Activated CD4-positive, alpha-beta T cell treated with anti-CD3 and anti-CD28 coated beads, Interleukin-2, amount 50 U/mL, for 4 hours (primary cell): ENCODE measurements around the gene CYTH2.

Experiments used
- DNase-seq, 2 experiments: peaks; one replicate each; pipeline ENCODE4 v3.0.0-alpha.2; 2020

The CYTH2 gene, protein sequence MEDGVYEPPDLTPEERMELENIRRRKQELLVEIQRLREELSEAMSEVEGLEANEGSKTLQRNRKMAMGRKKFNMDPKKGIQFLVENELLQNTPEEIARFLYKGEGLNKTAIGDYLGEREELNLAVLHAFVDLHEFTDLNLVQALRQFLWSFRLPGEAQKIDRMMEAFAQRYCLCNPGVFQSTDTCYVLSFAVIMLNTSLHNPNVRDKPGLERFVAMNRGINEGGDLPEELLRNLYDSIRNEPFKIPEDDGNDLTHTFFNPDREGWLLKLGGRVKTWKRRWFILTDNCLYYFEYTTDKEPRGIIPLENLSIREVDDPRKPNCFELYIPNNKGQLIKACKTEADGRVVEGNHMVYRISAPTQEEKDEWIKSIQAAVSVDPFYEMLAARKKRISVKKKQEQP

GRCh38 chr19:48469289-48469881 is at the start of gene CYTH2:
Gene CYTH2 (plus strand): TSS chr19:48469369. CDS start chr19:48469508, 139 bp downstream.
- peak in 1 of 2 experiments; percentile 45 for DNase-seq

DNA sequence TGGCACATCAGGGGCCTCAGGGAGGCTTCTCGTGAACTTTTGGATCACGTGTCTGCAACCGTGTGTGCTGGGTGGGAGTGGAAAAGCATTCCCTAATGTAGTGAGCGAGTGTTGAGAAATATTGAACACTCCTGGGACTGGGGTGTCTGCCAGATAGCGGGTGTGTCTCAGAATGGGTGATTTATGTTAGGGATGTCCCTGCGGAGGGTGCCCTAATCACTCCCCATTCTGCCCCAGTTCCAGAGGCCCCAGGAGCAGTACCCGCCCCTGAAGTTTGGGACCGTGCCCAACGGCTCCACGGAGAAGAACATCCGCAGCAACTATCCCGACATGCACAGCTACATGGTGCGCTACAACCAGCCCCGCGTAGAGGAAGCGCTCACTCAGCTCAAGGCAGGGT is 47.6 kb upstream of the CYTH2 start:
- DNase-seq: no peak

GRCh38 chr19:48424694-48425219 is 44.4 kb upstream of the CYTH2 start:
- no peak for DNase-seq

DNA sequence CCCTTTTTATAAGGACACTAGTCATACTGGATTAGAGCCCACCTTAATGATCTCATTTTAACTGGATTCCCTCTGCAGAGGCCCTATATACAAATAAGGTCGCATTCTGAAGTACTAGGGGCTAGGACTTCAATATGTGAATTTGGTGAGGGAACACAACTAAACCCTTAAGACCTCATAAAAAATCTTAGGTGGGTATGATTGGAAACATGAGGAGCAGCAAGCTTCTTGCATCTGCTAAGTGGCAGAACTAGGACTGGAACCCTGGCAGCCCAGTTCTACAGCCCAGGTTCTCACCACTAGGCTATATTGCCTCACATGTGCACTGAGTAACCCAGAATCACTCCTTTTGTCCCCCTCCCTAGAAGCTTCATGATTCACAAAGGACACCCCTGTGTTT is 40.5 kb upstream of the CYTH2 start:
- no peak for DNase-seq

DNA sequence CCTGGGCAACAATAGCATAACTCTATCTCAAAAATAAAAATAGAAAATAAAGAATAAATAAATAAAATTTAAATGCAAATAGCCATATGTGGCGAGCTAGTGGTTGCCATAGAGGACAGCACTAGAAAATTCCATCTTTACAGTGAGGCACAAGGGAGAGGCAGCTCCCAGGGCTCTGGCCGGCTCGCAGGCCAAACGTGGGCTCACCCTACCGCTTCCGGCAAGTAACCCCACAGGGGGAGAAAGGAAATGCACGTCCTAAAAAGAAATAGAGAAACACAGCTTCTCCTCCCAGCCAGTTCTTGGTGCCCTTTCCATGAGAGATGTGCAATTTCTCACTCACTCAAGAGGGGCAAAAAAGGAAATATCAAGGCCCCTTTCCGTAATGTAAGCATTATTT is 35.8 kb upstream of the CYTH2 start:
- no peak for DNase-seq

DNA sequence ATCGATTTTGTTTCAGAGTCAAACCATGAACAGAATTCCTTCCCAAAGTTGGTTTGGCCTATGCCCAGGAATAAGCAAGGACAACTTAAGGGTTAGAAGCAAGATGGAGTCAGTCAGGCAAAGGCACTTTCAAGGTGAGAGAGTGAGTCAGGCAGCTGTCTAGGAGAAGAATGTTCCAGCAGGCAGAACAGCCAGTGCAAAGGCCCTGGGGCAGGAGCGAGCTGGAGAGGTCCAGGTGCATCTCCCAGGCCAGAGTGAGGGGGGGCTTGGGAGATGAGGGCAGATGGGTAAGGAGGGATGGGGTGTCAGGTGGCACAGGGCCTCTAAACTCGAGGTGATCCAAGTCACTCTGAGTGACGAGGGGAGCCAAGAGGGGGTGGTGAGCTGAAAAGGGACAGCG is 32.6 kb upstream of the CYTH2 start:
- no peak for DNase-seq

- DNase-seq: no peak
Measured at GRCh38 chr19:48441360-48442050, 27.7 kb upstream of the CYTH2 start.

- no peak for DNase-seq
Measured at GRCh38 chr19:48442116-48443035, 26.8 kb upstream of the CYTH2 start.

GRCh38 chr19:48443256-48443655 is 25.9 kb upstream of the CYTH2 start:
- no peak for DNase-seq

DNA sequence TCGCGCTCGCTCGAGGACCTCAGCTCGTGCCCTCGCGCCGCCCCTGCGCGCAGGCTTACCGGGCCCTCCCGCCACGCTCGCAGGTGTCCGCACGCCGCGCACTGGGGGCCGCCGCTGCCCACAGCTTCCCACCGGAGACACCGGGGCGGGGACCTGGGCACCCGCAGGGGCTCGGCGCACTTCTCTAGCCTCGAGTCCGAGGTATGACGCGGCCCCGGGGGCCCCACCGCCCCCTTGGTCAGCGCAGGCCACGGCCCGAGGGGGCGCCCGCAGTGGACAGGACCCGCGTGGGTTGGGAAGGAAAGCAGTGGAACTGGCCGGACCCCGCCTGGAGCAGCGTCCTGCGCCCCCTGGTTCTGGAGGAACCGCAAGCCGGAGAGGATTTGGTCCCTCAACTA is 25.4 kb upstream of the CYTH2 start:
- no peak for DNase-seq

DNA sequence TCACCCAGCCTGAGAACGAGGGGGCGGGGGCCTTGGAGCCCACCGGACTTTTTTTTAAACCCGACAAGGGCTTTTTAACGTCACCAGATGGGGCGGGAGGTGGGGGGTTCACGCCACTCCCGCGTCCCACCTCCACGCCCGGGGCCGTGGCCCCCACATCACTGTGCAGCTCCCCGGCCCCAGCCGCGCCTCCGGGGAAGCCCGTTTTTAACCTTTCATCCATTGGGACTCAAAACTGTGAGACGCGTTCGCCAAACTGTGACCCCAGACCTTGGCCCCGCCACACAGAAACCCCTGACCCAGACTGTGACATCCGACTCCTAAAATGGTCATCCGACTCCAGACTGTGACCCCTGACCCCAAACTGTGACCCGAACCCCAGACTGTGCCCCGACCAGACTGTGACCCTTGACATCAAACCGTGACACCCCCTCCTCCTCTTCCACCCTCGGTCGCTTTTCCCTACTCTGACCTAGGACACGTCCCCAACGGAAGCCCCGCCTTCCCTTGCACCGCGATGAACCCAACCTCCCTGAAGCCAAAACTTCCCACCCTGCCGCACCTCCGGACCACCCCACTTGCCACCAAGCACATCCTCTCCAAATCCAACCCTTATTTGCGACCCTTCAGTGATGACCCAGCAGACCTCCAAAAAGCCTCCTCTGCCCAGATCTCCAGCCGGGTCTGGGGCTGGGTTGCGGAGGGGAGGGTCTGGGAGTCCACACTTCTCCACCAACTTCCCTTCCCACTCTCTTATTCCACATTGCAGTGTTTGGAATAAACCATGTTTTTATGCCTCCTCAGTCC is 24.8 kb upstream of the CYTH2 start:
- DNase-seq: no peak

DNA sequence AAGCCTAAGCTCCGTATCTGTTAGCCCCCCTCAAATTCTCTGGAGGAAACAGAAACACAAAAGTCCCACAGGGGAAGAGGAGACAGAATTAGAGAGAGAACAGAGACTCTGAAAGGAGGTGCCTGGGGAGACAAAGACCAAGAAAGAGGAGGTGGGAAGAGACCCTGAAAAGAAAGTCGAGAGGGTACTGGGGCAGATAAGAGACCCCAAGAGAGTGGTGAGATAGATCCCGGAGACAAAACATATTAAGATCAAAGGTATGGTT is 24.3 kb upstream of the CYTH2 start:
- no peak for DNase-seq

- no peak for DNase-seq
Measured at GRCh38 chr19:48445256-48445605, 23.9 kb upstream of the CYTH2 start.

DNA sequence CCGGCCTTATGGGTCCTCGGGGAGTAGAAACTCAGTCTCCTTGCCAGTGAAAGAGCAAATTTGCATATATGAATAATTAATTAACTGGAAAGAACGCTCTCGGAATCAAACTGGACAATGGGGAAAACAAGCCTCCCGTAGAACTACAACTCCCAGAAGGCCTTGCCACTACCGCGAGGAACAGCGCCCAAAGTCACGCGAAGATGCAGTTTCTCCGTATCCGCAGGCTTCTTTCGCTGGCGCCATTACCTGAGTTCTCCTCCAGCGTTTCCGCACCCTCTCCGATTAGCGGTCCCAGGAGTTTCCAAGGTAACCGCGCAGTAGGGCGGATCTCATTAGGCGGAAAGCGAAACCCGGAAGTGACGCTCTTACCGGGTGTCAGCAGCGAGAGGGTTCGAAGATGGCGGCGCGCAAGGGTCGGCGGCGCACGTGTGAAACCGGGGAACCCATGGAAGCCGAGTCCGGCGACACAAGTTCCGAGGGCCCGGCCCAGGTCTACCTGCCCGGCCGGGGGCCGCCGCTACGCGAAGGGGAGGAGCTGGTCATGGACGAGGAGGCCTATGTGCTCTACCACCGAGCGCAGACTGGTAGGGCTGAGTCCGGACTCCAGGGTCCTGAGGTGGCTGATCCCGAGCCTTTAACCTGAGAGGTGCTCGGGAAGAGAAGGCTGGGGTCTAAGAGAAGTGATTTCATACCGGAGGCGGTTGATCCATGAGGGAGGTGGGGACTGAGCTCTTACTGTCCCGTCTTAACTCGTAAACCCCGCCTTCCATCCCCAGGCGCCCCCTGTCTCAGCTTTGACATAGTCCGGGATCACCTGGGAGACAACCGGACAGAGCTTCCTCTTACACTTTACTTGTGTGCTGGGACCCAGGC is 23.3 kb upstream of the CYTH2 start, which contains the start of gene GRWD1:
TSS of gene GRWD1 (plus strand) at position 378 of the 876 bp plus-strand sequence. CDS start at position 401, 23 bp downstream.
- peak; percentile 92 to 95 for DNase-seq

- no peak for DNase-seq
Measured at GRCh38 chr19:48446579-48446978, 22.6 kb upstream of the CYTH2 start.

GRCh38 chr19:48448563-48448962 is 20.6 kb upstream of the CYTH2 start:
- DNase-seq: no peak

- no peak for DNase-seq
Measured at GRCh38 chr19:48450441-48450840, 18.7 kb upstream of the CYTH2 start.

DNA sequence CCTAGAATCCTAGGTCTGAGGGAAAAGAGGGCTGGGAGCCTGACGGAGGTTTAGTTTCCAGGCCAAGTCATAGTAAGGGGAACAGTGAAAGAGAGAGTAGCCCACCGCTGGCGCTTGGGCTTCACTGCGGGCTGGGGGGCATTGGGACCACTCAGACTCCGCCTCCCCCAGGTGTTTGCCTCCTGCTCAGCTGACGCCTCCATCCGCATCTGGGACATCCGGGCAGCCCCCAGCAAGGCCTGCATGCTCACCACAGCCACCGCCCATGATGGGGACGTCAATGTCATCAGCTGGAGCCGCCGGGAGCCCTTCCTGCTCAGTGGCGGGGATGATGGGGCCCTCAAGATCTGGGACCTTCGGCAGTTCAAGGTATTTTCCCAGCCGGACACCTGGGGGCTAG is 18.3 kb upstream of the CYTH2 start:
- DNase-seq: no peak

DNA sequence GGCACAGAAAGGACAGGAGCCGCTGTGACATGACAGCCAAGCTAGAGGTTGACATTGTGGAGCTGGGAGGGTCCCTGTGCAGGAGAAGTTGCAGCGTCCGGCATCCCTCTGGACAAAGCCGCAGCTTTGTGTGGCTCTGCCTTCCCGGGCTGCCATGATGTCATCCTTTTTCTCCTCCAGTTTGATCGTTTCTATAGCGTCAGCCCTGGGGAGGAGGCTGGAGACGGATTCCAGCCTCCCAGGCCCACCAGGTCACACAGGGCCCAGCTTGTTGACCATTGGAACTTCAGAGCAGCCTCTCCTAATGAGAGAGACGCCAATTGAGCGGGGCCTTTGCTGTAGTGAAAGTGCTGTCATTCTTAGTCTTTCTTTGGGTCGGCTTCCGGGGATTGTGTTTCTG is 17.5 kb upstream of the CYTH2 start:
- DNase-seq: no peak

DNA sequence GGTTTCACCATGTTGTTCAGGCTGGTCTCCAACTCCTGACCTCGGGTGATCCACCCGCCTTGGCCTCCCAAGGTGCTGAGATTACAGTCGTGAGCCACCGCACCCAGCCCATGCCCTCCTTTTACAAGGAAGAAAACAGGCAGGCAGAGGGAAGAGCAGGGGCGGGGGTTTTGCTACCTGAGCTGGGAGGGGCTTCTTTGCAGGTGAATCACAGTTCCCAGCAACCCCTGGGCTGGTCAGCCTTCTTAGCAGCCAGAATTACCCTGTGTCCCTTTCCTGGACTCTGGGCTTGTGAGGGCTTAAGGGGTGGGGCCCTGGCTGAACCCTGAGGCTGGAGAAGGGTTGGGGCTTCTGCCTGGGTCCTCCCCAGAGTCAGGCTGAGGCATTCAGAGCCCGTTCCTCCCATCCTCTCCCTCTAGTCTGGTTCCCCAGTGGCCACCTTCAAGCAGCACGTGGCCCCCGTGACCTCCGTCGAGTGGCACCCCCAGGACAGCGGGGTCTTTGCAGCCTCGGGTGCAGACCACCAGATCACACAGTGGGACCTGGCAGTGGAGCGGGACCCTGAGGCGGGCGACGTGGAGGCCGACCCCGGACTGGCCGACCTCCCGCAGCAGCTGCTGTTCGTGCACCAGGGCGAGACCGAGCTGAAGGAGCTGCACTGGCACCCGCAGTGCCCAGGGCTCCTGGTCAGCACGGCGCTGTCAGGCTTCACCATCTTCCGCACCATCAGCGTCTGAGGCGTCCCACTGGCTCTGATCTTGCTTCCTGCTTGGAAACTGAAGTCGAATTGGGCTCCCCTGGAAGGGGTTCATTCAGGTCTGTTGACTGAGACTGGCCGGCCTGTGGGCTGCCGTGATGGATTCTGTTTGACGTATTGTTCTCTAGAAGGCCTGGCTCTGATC is 16.6 kb upstream of the CYTH2 start:
- DNase-seq: no peak
